IMR-90 (cell line): ENCODE data around the gene TDRD3. TPM values are rescaled to one million over a fixed set of nuclear protein-coding genes. Genes with fewer than 3 reads are reported as not detected.

Experiments
- ATAC-seq: fragments of 200-7000 bp; cut with Tn5 transposase; 2 replicates; pipeline ENCODE4 v1.9.1; 2020; ENCODE audit warnings: low read depth, mild to moderate bottlenecking, moderate library complexity
- BruUV-seq: library from RNA; stranded (reverse); fragments of 400-500 nt; replicated peaks from 2 replicates; lab custom pipeline; 2021; lab: Mats Ljungman, UMichigan
- CTCF ChIA-PET: fragments of 300-600 bp; formaldehyde crosslinking; extraction: SDS; loops from one replicate; lab custom pipeline; 2021; ENCODE audit warnings: antibody characterized with exemption; lab: Yijun Ruan, JAX
- POLR2A ChIA-PET: fragments of 300-600 bp; sonication (Branson Sonifier 250); formaldehyde crosslinking; loops from one replicate; lab custom pipeline; 2022; ENCODE audit warnings: antibody characterized with exemption; ENCODE audit not compliant: unreplicated experiment; lab: Charles Lee
- DNase-seq: peaks from one replicate; pipeline ENCODE4 v3.0.0; 2013
- H2AFZ ChIP-seq: replicated peaks from 2 replicates; pipeline ENCODE3; 2013; ENCODE audit warnings: low read length, mild to moderate bottlenecking; ENCODE audit not compliant: poor library complexity
- H2AK5ac ChIP-seq: 2 replicates; pipeline ENCODE4 v1.6.1; 2013; ENCODE audit warnings: low read depth, low read length, inconsistent platforms
- H2AK9ac ChIP-seq: replicated peaks from 2 replicates; pipeline ENCODE3; 2013; ENCODE audit warnings: mild to moderate bottlenecking, low read depth, low read length, moderate library complexity; ENCODE audit not compliant: poor library complexity
- H2BK120ac ChIP-seq: 2 replicates; pipeline ENCODE4 v1.6.1; 2013; ENCODE audit warnings: low read depth, low read length, inconsistent platforms
- H2BK15ac ChIP-seq: 3 replicates; pipeline ENCODE4 v1.6.1; 2013; ENCODE audit warnings: low read depth, low read length, inconsistent platforms
- H2BK20ac ChIP-seq: 2 replicates; pipeline ENCODE4 v1.6.1; 2013; ENCODE audit warnings: low read depth, mild to moderate bottlenecking, inconsistent platforms, low read length, moderate library complexity
- H2BK5ac ChIP-seq: 2 replicates; pipeline ENCODE4 v1.6.1; 2013; ENCODE audit warnings: mild to moderate bottlenecking, low read depth, low read length, inconsistent platforms; ENCODE audit not compliant: poor library complexity, severe bottlenecking
- H3K14ac ChIP-seq: replicated peaks from 2 replicates; pipeline ENCODE4 v1.6.1; 2013; ENCODE audit warnings: low read depth, low read length, inconsistent platforms
- H3K18ac ChIP-seq: 2 replicates; pipeline ENCODE4 v1.6.1; 2013; ENCODE audit warnings: low read depth, low read length, control low read depth
- H3K23ac ChIP-seq: 2 replicates; pipeline ENCODE4 v1.6.1; 2013; ENCODE audit warnings: low read depth, low read length, inconsistent platforms
- H3K27ac ChIP-seq: 2 replicates; pipeline ENCODE4 v1.5.1; 2013; ENCODE audit warnings: mild to moderate bottlenecking, control low read depth, low read length; ENCODE audit not compliant: insufficient read depth
- H3K27me3 ChIP-seq: 2 replicates; pipeline ENCODE4 v1.6.1; 2013; ENCODE audit warnings: low read length; ENCODE audit not compliant: control insufficient read depth, insufficient read depth
- H3K36me3 ChIP-seq: 2 replicates; pipeline ENCODE4 v1.6.1; 2013; ENCODE audit warnings: low read length, mixed read lengths; ENCODE audit not compliant: control insufficient read depth, insufficient read depth
- H3K4ac ChIP-seq: 2 replicates; pipeline ENCODE4 v1.6.1; 2013; ENCODE audit warnings: low read depth, low read length, inconsistent platforms
- H3K4me1 ChIP-seq: 2 replicates; pipeline ENCODE4 v1.6.1; 2013; ENCODE audit warnings: low read length, mixed read lengths; ENCODE audit not compliant: control insufficient read depth, insufficient read depth
- H3K4me2 ChIP-seq: 2 replicates; pipeline ENCODE4 v1.6.1; 2013; ENCODE audit warnings: low read depth, mild to moderate bottlenecking, control low read depth, low read length, moderate library complexity
- H3K4me3 ChIP-seq: 2 replicates; pipeline ENCODE4 v1.5.1; 2013; ENCODE audit warnings: low read depth, mild to moderate bottlenecking, control low read depth, low read length, moderate library complexity; ENCODE audit not compliant: insufficient read depth
- H3K56ac ChIP-seq: 2 replicates; pipeline ENCODE4 v1.6.1; 2013; ENCODE audit warnings: low read length, inconsistent platforms; ENCODE audit not compliant: insufficient read depth; ENCODE audit errors: extremely low read depth
- H3K79me1 ChIP-seq, 2 experiments: 2 replicates each; pipeline ENCODE4 v1.6.1; 2013; ENCODE audit warnings: low read length in 2 of 2, inconsistent platforms in 1 of 2, low read depth in 1 of 2
- H3K9ac ChIP-seq: 2 replicates; pipeline ENCODE4 v1.6.1; 2013; ENCODE audit warnings: low read depth, low read length, control low read depth
- H3K9me1 ChIP-seq: 2 replicates; pipeline ENCODE4 v1.6.1; 2013; ENCODE audit warnings: low read length, inconsistent platforms; ENCODE audit not compliant: insufficient read depth
- H3K9me3 ChIP-seq: 2 replicates; pipeline ENCODE4 v1.6.1; 2013; ENCODE audit warnings: low read length; ENCODE audit not compliant: control insufficient read depth, insufficient read depth
- H4K20me1 ChIP-seq: 2 replicates; pipeline ENCODE4 v1.6.1; 2013; ENCODE audit warnings: low read length, inconsistent platforms; ENCODE audit not compliant: insufficient read depth
- H4K5ac ChIP-seq: 2 replicates; pipeline ENCODE4 v1.6.1; 2013; ENCODE audit warnings: mild to moderate bottlenecking, low read depth, low read length, control low read depth
- H4K8ac ChIP-seq, 2 experiments: 2 replicates each; pipeline ENCODE4 v1.6.1; 2013; ENCODE audit warnings: low read depth in 2 of 2, low read length in 2 of 2, control low read depth in 1 of 2, inconsistent platforms in 1 of 2
- H4K91ac ChIP-seq: 2 replicates; pipeline ENCODE4 v1.6.1; 2013; ENCODE audit warnings: low read depth, low read length, inconsistent platforms; ENCODE audit not compliant: insufficient read depth
- CHD1 ChIP-seq: IDR thresholded peaks from 2 replicates; pipeline ENCODE4 v1.6.1; 2012; ENCODE audit warnings: low read depth, low read length, improper control_type of control experiment
- MAFK ChIP-seq: IDR thresholded peaks from 2 replicates; pipeline ENCODE4 v1.6.1; 2012; ENCODE audit warnings: low read depth, low read length, improper control_type of control experiment
- RFX5 ChIP-seq: IDR thresholded peaks from 2 replicates; pipeline ENCODE4 v1.8.0; 2012; ENCODE audit warnings: low read depth, mild to moderate bottlenecking, low read length, moderate library complexity
- USF2 ChIP-seq: fragments of 150-350 bp; IDR thresholded peaks from 2 replicates; pipeline ENCODE4 v1.6.1; 2017; ENCODE audit warnings: mild to moderate bottlenecking, antibody characterized with exemption, low read length, low read depth
- WGBS, 2 experiments: methylation state at CpG; one replicate each; pipeline versions ENCODE4 v1.1.5 to v1.1.7; 2013; ENCODE audit warnings: missing lambda C conversion rate in 2 of 2; ENCODE audit not compliant: insufficient read length in 1 of 2; ENCODE audit errors: extremely low coverage in 2 of 2; 5-methylcytosine and 5-hydroxymethylcytosine counted together
- dilution Hi-C: fragments of 300-500 bp; cut with HindIII; formaldehyde crosslinking; loops from one replicate; pipeline ENCODE4 v1.14.3; 2018; ENCODE audit warnings: low sequenced_read_pairs; ENCODE audit not compliant: unreplicated experiment
- in situ Hi-C: fragments of 300-500 bp; cut with MboI; formaldehyde crosslinking; loops from 3 replicates; pipeline ENCODE4 v1.14.3; 2019; ENCODE audit warnings: low sequenced_read_pairs, inconsistent platforms, mixed read lengths
- intact Hi-C: fragments of 100-400 bp; cut with micrococcal nuclease; formaldehyde crosslinking; loops from 2 replicates; pipeline ENCODE4 v1.10.0; 2022
- polyA plus RNA-seq, 3 experiments: library from polyadenylated mRNA; depleted of rRNA; stranded (reverse); fragments of >200 nt; gene quantifications; 2 replicates each; pipeline ENCODE4 v1.2.3, GENCODE V29; 2012; ENCODE audit warnings: low replicate concordance in 1 of 3
- total RNA-seq: library from RNA; depleted of rRNA; stranded (reverse); fragments of >200 nt; gene quantifications from 2 replicates; pipeline ENCODE4 v1.2.3, GENCODE V29; 2012

Gene TDRD3
- total and polyA plus RNA-seq, 2 of the 4 experiments (the other 2 are of a cell fraction) = 3.9 to 12.0 TPM

GRCh38 chr13:60511637-60512036 lies 114.6 kb downstream of the TDRD3 start:
- Histone ChIP-seq H3K18ac (no peak overlapping the region), H2AK9ac (no peak overlapping the region), H4K8ac (no peak overlapping the region), H3K9me3 (no peaks in the 10 kb centered on the region), H2BK15ac (no peak overlapping the region), H3K23ac (no peak overlapping the region), H3K79me1 (no peaks in the 10 kb centered on the region), H3K4ac (no peak overlapping the region), H4K5ac (no peak overlapping the region), H3K9ac (no peak overlapping the region), H3K4me2 (no peak overlapping the region), H2BK5ac (no peak overlapping the region), H2BK20ac (no peak overlapping the region), H2AK5ac (no peak overlapping the region), H3K4me3 (no peak overlapping the region), H2AFZ (no peak overlapping the region), H4K91ac (no peak overlapping the region), H3K56ac (no peak overlapping the region), H3K14ac (no peak overlapping the region), H3K9me1 (no peaks in the 10 kb centered on the region), H2BK120ac (no peak overlapping the region), H3K27ac (no peak overlapping the region), H4K20me1 (no peaks in the 10 kb centered on the region), H3K27me3 (no peaks in the 10 kb centered on the region), H3K4me1 (no peaks in the 10 kb centered on the region), H3K36me3 (0 out of 2 replicates have a peak, but pooled peaks cover 1% of the 10 kb centered on the region)
- DNase-seq (no peak), ATAC-seq (no peak)
- POLR2A ChIA-PET = no interaction called here
- BruUV-seq = no TSS peak
- CTCF ChIA-PET = interaction anchor here (1.0 kb wide), 1 partner anchor 106 kb away, joined by 3 read pairs; no protein-coding TSS in a partner anchor
- dilution Hi-C loops (no loop called here), in situ Hi-C loops (no loop called here), intact Hi-C loops (no loop called here)
- no CpG with 5 or more reads among the region's 2 CpGs for WGBS, 2 experiments
- no peak for TF ChIP-seq CHD1
- no peak for TF ChIP-seq RFX5
- TF ChIP-seq USF2 = no peak
- TF ChIP-seq MAFK = no peak
